ENCODE measurements around the gene KIAA0232.

Gene KIAA0232

GRCh38 chr4:6926681-6927478 is 144.4 kb downstream of the KIAA0232 start:
- ChIA-PET POLR2A (no interaction called here), CTCF (interaction anchor here (0.6 to 1.0 kb wide), 3 partner anchors 9 to 225 kb away, joined by 3 to 7 read pairs (median 3); no protein-coding TSS in a partner anchor)
- TF ChIP-seq HDGF (IDR thresholded peaks at IDR 0.05; ENCODE audit: borderline replicate concordance) (no peak), TARDBP (IDR thresholded peaks at IDR 0.05) (no peak), LEF1 (IDR thresholded peaks at IDR 0.05; ENCODE audit: borderline replicate concordance) (no peak), ARNT (IDR thresholded peaks at IDR 0.05) (no peak), FOXM1 (IDR thresholded peaks at IDR 0.05; ENCODE audit: borderline replicate concordance) (no peak)
- DNase-seq (ENCODE audit: extremely low spot score), result peak; percentile 57

GRCh38 chr4:6928081-6928480 is 145.6 kb downstream of the KIAA0232 start:
- DNase-seq (ENCODE audit: extremely low spot score), result no peak
- ChIA-PET CTCF (no interaction called here), POLR2A (no interaction called here)
- TF ChIP-seq CTBP1 (IDR thresholded peaks at IDR 0.05; ENCODE audit: borderline replicate concordance) (no peak), PKNOX1 (IDR thresholded peaks at IDR 0.05) (no peak), TARDBP (IDR thresholded peaks at IDR 0.05) (no peak), ARNT (IDR thresholded peaks at IDR 0.05) (no peak), ZNF384 (IDR thresholded peaks at IDR 0.05) (no peak), SUZ12 (IDR thresholded peaks at IDR 0.05) (no peak), L3MBTL2 (conservative IDR thresholded peaks at IDR 0.05) (no peak), HDGF (IDR thresholded peaks at IDR 0.05; ENCODE audit: borderline replicate concordance) (no peak), ELF4 (IDR thresholded peaks at IDR 0.05) (no peak), SP1 (IDR thresholded peaks at IDR 0.05) (no peak), BHLHE40 (IDR thresholded peaks at IDR 0.05; ENCODE audit: borderline replicate concordance) (no peak), FOXA1 (IDR thresholded peaks at IDR 0.05) (no peak), NFRKB (IDR thresholded peaks at IDR 0.05) (no peak), FOXK2 (IDR thresholded peaks at IDR 0.05) (no peak), FOXM1 (IDR thresholded peaks at IDR 0.05; ENCODE audit: borderline replicate concordance) (no peak), LEF1 (IDR thresholded peaks at IDR 0.05; ENCODE audit: borderline replicate concordance) (no peak)

- CTCF ChIA-PET, result no interaction called here
- POLR2A ChIA-PET, result interaction anchor here (0.9 kb wide), 1 partner anchor 16 kb away, joined by 3 read pairs; no protein-coding TSS in a partner anchor
- TF ChIP-seq SUZ12 (IDR thresholded peaks at IDR 0.05), result no peak
- no peak for TF ChIP-seq FOXK2 (IDR thresholded peaks at IDR 0.05)
- no peak for TF ChIP-seq SP1 (IDR thresholded peaks at IDR 0.05)
- TF ChIP-seq BHLHE40 (IDR thresholded peaks at IDR 0.05; ENCODE audit: borderline replicate concordance), result no peak
- no peak for TF ChIP-seq TARDBP (IDR thresholded peaks at IDR 0.05)
- no peak for TF ChIP-seq FOXA1 (IDR thresholded peaks at IDR 0.05)
- no peak for TF ChIP-seq CTBP1 (IDR thresholded peaks at IDR 0.05; ENCODE audit: borderline replicate concordance)
- TF ChIP-seq ELF4 (IDR thresholded peaks at IDR 0.05), result no peak
- no peak for TF ChIP-seq ARNT (IDR thresholded peaks at IDR 0.05)
- no peak for TF ChIP-seq PKNOX1 (IDR thresholded peaks at IDR 0.05)
- TF ChIP-seq NFRKB (IDR thresholded peaks at IDR 0.05), result no peak
- TF ChIP-seq LEF1 (IDR thresholded peaks at IDR 0.05; ENCODE audit: borderline replicate concordance), result no peak
- no peak for TF ChIP-seq FOXM1 (IDR thresholded peaks at IDR 0.05; ENCODE audit: borderline replicate concordance)
- no peak for TF ChIP-seq HDGF (IDR thresholded peaks at IDR 0.05; ENCODE audit: borderline replicate concordance)
- TF ChIP-seq ZNF384 (IDR thresholded peaks at IDR 0.05), result no peak
- no peak for TF ChIP-seq L3MBTL2 (conservative IDR thresholded peaks at IDR 0.05)
- DNase-seq (ENCODE audit: extremely low spot score), result no peak
Measured at GRCh38 chr4:6929339-6929811, 146.8 kb downstream of the KIAA0232 start.

GRCh38 chr4:6929812-6930464 is 147.4 kb downstream of the KIAA0232 start:
- DNase-seq (ENCODE audit: extremely low spot score), result no peak
- CTCF ChIA-PET, result no interaction called here
- POLR2A ChIA-PET, result interaction anchor here (0.9 kb wide), 1 partner anchor 15 kb away, joined by 3 read pairs; no protein-coding TSS in a partner anchor
- TF ChIP-seq ELF4 (IDR thresholded peaks at IDR 0.05) (no peak), ZNF384 (IDR thresholded peaks at IDR 0.05) (no peak), PKNOX1 (IDR thresholded peaks at IDR 0.05) (no peak), CTBP1 (IDR thresholded peaks at IDR 0.05; ENCODE audit: borderline replicate concordance) (no peak), ARNT (IDR thresholded peaks at IDR 0.05) (no peak), SUZ12 (IDR thresholded peaks at IDR 0.05) (no peak), TARDBP (IDR thresholded peaks at IDR 0.05) (no peak), BHLHE40 (IDR thresholded peaks at IDR 0.05; ENCODE audit: borderline replicate concordance) (no peak), FOXA1 (IDR thresholded peaks at IDR 0.05) (no peak), NFRKB (IDR thresholded peaks at IDR 0.05) (no peak), HDGF (IDR thresholded peaks at IDR 0.05; ENCODE audit: borderline replicate concordance) (no peak), FOXK2 (IDR thresholded peaks at IDR 0.05) (no peak)

GRCh38 chr4:6932475-6932874 is 149.9 kb downstream of the KIAA0232 start:
- ChIA-PET POLR2A (no interaction called here), CTCF (no interaction called here)
- TF ChIP-seq BHLHE40 (IDR thresholded peaks at IDR 0.05; ENCODE audit: borderline replicate concordance) (no peak), TARDBP (IDR thresholded peaks at IDR 0.05) (no peak), FOXA1 (IDR thresholded peaks at IDR 0.05) (no peak)
- no peak for DNase-seq (ENCODE audit: extremely low spot score)

- CTCF ChIA-PET, result no interaction called here
- TF ChIP-seq ELF4 (IDR thresholded peaks at IDR 0.05) (no peak), ZNF384 (IDR thresholded peaks at IDR 0.05) (no peak), L3MBTL2 (conservative IDR thresholded peaks at IDR 0.05) (no peak), NFRKB (IDR thresholded peaks at IDR 0.05) (no peak), FOXM1 (IDR thresholded peaks at IDR 0.05; ENCODE audit: borderline replicate concordance) (no peak), BHLHE40 (IDR thresholded peaks at IDR 0.05; ENCODE audit: borderline replicate concordance) (no peak), SUZ12 (IDR thresholded peaks at IDR 0.05) (no peak), PKNOX1 (IDR thresholded peaks at IDR 0.05) (no peak), SP1 (IDR thresholded peaks at IDR 0.05) (no peak), HDGF (IDR thresholded peaks at IDR 0.05; ENCODE audit: borderline replicate concordance) (no peak), CTBP1 (IDR thresholded peaks at IDR 0.05; ENCODE audit: borderline replicate concordance) (no peak), TARDBP (IDR thresholded peaks at IDR 0.05) (no peak), ARNT (IDR thresholded peaks at IDR 0.05) (no peak)
Measured at GRCh38 chr4:6932918-6933317, 150.4 kb downstream of the KIAA0232 start.

More at GRCh38 chr4:6932918-6933317, 150.4 kb downstream of the KIAA0232 start:
- POLR2A ChIA-PET, result no interaction called here
- DNase-seq (ENCODE audit: extremely low spot score), result no peak

All from HEK293T (cell line).